ENCODE measurements around the gene C11orf16.
"Not testable (repeated sequence)": the region's sequence is repeated elsewhere in the genome, so short reads cannot be mapped to it uniquely, and the experiment has no call there.

Gene C11orf16, protein sequence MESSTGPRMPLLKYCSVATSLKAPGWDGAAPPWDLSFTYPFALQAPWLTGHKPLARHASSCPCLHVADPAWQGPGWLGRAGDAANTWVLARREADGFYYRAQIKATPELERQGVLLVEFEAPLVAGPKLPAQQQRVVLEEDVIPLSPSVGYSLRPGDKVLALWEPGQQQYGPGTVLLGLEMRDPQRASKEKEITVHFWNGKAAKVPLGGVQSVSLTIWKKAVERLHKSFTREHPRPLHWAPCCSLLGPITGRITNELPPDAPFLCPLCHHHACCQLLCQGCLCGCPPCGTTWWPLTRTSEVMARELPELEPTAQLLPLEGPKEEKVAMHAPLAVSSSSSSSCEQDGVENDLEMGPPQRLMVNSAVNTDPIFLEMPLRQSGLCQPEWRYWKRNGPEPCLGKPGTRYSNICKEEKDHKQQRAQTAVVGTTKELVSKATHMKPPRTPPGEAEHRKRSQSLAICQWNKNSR

DNA sequence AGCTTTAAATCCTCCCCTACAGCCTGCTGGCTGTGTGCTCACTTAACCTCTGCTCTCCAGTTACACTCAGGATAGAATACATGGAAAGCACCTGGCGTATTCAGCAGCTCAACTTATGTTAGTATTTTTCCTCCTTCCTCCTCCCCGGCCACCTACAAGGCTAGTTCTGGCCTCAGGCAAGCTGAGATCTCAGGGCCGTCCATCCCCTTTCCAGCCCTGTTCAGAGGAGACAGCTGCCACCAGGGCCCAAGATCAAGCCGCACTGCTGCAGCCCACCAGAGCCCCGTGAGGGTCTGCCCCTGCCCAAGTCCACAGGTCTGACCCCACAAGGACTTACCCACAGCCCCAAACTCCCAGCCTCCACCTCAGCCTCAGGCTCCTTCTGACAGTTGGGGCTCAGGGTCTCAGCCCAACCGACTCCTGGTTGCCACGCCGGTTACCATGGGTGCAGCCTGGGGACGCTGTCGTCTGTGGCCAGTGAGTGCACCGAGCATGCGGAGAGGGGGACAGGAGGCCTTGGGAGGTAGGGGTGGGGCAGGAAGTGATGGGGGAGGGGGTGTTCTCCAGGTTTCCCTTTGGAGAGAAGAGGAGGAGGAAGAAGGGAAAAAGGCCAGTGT, at the start of gene C11orf16:
Gene C11orf16, minus strand, starts transcription at position 384 of the 617 bp plus-strand sequence. CDS start 639 bp downstream, outside the sequence.
- no peak for DNase-seq

DNA sequence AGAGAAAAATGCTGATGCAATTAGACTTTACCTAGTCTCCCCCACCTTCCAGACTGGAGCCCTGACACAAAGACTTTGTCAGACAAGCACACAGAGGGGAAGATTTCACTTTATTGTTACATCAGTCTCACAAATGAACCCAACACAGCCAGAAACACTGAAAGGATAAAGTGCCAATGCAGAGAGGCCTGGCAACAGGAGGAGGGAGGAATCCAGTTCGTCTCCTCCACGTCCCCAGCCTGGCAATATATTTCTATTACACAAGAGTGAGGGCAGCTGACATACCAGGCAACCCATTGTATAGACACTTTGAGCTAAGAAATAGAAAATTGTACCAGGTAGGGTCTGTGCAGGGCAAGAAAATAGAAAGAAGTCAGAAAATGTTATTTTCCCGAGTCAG, 47.7 kb upstream of the C11orf16 start:
- DNase-seq: no peak

DNA sequence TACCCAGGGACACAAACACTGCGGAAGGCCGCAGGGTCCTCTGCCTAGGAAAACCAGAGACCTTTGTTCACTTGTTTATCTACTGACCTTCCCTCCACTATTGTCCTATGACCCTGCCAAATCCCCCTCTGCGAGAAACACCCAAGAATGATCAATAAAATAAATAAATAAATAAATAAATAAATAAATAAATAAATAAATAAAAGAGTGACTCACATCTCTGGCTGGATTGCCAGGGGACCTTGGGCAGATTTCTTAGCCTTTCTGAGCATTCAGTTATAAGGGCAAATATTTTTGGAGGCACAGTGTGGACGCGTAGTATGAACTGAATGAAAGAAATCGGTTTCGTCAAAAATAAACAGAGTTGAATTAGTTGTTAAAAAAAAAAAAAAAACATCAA, 46.6 kb upstream of the C11orf16 start:
- DNase-seq: not testable (repeated sequence)

DNA sequence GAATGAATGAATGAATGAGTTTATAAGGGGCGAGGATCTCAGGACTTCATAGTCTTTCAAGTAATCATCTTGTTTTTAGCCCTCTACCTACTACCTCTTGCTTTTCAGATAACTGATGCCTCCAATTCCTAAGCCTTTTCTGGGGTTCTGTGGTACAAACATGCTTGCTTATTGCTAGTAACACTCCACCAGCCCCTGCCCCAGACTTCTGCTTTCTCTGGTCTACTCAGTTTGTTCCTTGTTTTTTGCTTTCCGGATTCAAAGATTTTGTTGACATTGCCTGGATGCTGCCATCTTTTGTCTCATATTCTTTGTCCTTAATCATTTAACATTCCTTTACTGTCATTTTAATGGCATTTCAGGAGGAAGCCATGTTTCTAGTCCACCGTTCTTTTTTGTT, 40.4 kb upstream of the C11orf16 start:
- DNase-seq: no peak

DNA sequence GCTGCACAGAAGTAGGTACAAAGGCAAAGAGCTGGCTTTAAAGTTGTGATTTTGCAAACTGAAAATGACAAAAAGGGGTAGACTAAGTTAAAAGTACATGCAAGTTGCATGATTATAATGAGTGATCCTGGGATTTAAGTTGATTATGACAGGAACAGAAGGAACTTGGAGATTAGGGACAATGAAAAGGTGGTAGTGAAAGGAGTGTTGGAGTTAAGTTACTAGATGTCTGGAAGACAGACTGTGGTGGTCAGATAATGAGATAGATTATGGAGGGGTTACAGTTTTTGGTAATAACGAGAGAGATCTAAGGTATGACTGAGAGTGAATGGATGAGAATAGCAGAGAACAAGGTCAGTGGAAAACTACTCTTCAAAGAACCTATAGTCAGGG, 39.2 kb upstream of the C11orf16 start:
- no peak for DNase-seq

DNA sequence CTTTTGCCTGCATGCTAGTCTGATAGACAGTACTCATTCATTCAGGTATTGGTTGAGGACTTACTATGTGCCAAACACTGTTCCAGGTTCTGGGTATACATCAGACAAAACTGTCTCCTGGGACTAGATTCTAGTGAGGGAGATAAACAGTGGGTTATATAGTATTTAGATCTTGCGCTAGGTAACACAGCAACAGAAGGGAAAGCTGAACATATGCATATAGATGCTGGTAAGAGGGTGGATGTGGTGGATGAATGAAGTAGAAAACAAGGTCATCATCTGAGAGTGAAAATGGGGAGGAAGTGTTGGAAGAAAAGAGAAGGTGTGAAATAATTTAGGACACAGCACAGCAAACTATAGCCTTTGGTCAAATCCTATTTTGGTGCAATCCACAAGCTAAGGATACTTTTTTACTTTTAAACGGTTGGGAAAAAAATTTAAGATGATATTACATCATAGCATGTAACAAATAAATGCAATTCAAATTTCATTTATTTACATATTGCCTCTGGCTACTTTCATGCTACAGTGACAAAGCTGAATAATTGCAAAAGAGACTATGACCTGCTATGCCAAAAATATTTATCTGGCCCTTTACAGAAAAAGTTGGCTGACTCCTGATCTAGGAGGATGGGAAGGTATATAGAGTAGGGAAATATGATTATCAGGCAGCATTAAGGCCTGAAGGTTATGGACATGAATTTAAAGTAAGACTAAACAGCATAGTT, 38.6 kb upstream of the C11orf16 start:
- DNase-seq: no peak

DNA sequence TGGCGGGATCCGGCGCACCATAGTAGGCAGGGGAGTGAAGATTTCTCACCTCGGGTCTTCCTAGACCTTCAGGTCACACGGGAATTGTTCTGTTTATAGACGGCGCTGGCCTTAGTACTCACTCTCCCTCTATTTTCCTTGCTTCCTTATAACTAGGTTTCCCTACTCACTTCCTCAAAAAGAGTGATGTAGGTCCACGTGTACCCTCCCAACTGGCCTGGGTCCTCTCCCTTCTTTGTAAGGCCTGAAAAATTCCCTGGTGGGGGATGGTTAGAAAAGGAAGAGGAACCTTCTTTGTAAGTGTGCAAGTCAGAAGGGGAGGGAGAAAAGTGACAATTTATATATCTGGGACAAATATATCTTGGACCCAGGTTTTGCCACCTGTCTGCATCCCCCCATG, 34.4 kb upstream of the C11orf16 start:
- DNase-seq: no peak

DNA sequence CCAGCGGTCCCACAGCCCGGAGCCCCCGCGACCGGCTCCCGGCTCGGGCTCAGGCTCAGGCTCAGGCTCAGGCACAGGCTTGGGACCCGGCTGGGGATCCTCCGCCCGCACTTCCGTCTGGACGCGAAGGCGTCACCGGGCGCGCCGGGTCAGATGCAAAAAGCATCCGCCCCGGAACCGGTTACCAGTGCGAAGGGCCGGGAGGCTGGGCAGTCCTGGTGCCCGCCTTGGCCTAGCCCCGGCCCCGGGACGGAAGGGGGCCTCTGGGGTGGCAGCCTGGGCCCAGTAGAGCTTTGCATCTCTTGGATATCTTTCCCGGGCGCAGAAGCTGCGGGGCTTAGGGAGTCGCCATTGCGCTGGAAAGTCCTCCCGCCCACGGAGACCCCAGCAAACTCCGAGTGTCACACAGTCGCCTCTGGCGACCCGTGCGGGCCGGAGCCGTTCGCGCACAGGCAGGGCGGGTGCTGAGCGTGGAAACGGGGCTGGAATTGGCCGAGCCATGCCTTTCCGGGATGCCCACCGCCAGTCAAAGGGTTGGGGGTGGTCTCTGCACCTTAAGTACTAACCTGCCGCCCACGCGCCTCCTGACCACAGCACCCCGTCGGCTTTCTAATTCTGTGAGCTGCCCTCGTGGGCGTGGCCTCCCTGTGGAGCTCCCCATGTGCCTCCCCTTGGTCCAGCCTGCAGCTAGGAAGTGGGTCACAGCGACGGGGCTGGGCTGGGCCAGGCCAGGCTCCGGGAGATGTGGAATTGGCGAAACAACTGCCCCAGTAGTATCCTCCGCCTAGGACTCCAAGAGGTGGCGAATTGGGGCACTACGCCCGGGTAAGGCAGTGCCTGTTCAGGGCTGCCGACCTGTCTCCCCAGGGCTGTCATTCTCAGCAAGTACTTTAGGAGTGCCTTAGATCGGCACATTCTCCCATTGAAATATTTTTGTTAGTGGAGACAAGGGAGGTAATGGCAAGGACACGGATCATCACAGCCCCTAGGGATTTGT, 31.9 kb upstream of the C11orf16 start, which contains the start of gene TMEM9B:
Gene TMEM9B, minus strand, starts transcription at position 119 of the 997 bp plus-strand sequence. CDS start 129 bp downstream, outside the sequence.
- DNase-seq: peak; percentile 68

DNA sequence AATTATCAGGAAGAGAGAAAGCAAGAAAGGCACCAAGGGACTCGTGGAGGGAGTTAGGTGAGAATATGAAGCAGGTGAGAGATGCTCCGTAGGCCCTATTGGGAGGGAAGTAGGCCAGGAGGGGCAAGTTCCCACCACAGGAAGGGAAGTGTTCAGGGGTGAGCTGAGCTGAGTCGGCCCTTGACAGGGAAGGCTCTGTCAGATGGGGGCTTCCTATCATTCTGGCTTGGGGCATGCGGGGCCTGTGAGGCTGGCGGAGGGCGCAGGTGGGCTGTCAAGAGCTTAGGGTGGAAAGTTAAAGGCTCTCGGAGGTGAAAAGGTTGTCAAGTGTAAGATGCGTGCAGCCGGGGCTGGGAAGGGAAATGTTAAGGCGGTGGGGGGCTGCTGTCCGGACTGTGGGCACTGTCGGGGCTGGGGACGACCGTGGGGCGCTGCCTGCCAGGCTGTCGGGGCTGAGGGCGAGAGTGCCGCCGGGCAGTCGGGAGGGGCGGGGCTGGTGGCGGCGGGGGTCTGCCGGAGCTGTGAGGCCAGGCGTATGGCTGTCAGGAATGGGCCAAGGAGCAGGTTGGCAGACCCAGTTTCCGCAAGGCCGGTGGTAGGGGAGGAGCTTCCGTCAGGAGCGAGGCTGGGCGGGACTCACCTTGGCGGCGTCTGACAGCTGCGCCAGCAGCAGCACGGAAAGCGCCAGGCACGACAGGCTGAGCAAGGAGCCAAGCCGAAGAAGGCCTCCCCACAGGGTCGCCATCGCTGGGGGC, 31.0 kb upstream of the C11orf16 start:
- DNase-seq: peak; percentile 75

DNA sequence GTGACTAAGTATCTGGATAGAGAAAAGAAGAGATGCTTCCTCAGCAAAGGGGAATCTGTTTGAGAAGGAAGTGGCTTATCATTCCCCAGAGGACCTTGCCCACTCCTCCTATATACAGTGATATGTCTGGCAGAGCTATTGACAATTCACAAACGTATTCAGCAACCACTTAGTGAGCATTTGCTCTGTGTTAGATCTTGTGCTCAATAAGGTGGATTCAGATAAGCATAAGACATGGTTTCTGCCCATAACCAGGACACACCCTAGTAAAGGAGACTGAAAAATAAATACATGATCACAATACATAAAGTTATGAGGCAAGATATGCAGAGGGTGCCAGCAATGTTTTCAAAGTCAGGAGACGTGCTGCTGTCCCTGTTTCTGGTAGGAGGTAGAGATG, 30.1 kb upstream of the C11orf16 start:
- DNase-seq: no peak

DNA sequence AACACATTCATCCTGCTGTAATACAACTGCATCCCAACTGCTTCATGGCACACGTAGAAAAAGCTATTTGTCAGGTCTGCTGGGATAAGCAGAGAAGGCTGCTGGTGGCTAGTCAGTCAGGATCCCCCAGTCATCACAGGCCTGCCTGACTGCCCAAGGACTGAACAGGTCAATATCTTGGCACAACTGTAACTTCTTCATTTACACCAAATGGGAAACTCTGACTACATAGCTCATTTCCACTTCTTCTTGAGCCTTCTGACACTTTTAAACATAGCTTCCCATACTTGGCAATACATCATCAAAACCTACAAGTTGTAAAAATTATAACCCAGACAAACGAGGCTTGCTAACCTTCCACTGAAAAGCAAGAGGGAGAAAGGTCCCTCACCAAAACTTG, 28.7 kb upstream of the C11orf16 start:
- no peak for DNase-seq

DNA sequence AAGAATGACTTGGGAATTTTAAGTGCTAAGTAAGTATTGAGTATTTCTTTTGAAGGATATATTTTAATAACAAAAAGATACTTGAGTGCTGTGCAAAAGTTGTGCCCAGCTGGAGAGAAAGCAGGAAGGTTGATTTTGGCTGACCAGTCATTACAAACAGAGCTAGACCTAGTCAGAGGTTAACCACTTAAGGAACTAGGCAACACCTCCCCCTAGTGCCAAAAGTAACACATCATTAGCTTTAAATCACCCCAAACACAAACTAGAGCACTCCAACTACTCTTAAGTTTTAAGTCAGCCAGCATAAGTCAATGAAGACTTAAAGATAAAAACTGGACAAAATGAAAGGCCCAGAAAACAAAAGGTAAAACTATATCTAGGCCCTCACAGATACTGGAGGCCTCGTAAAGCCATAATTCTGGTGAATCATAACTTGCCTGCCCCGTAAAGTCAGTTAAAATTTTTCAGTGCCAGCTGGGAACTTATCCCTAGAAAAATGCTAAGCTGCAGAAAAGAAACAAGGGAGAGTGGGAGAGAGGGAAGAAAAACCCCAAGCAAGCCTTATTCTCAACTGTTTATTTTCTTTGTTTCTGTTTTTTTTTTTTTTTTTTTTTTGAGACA, 26.9 kb upstream of the C11orf16 start:
- DNase-seq: no peak

DNA sequence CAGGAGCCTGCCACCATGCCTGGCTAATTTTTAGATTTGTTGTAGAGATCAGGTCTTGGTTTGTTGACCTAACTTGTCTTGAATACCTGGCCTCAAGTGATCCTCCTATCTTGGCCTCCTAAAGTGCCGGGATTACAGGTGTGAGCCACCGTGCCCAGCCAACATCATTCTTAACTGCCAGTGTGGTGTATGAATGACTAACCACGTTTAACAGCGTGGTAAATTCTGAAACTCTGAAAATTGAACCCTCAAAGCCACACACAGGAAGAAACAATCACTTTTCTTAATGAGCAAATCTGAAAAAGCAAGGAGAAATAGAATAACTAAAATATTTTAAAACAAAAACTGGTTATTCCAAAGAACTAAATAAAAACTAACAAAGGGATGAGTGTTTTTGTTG, 24.1 kb upstream of the C11orf16 start:
- DNase-seq: no peak

DNA sequence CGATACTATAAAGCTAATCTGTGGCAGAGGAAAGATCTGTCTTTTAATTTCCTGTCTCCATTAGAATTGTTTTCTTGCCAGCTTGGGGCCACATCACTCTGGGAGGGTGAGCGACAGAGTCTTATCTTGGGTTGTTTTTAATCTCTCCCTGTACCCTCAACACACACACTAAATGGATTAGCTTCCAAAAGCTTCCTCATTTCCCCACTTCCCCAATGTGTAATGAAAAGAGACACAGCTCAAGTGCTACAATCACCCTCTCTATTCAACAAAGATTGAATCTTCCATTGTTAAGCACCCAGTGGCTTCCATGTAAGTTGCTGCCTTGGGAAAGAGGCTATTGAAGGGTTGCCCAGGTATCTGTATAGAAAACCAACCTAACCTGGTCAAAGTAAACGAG, 16.1 kb upstream of the C11orf16 start:
- DNase-seq: no peak

DNA sequence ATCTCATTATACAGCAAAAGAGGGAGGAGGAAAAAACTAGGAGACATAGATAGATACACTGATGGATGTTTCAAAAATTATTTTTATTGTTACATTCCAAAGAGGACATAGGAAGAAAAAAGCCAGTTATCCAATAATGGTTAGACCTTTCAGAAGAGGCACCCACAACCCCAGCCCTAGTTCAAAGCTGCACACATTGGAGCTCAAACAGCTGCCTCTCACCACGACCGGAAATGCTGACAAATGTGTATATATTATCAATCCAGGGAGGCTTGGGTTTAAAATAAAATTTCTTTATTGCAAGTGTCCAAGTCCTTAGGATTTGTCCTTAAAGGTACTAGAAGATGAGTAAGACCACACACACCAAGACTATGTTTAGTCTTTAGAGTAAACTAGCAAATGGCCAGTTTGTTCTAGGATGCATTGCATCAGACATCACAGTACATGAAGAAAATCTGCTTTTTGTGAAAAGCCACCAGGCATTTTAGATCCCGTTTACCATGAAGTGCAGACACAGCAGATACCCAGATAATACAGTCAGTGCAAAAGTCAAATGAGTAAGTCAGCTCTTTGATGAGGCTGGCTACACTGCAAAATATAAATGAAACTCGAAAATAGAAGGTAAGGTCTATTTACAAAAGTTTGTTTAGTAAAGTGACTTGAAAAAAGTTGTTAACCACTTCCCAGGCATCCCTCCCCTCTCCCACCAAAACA, 14.6 kb upstream of the C11orf16 start:
- no peak for DNase-seq

DNA sequence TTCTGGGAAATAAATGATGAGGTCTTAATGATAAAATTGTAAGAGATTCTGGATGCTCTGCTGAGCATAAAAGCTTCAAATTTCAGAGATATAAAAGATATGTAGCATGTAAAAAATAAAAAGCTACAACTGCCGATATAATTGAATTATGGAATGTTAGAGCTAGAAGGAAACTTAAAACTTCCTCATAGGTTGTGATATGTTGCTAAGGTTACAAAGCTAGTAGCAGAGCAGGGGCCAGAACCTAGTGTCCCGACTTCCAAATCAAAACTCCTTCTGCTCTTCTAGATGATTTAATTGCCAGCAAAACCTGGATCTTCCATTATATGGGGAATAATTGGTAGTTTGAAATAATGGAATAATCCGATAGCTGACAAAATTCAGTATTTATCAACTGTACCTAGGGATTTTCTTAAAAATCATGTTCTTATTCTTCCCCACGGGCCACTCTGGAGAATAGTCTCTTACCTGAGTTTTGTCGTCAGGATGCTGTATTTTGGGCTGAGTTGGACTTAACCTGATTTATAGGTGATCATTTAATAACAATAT, 9.8 kb upstream of the C11orf16 start, which contains the start of gene ASCL3:
Gene ASCL3, minus strand, starts transcription at position 499 of the 549 bp plus-strand sequence. CDS start 4,855 bp downstream, outside the sequence.
- DNase-seq: no peak

DNA sequence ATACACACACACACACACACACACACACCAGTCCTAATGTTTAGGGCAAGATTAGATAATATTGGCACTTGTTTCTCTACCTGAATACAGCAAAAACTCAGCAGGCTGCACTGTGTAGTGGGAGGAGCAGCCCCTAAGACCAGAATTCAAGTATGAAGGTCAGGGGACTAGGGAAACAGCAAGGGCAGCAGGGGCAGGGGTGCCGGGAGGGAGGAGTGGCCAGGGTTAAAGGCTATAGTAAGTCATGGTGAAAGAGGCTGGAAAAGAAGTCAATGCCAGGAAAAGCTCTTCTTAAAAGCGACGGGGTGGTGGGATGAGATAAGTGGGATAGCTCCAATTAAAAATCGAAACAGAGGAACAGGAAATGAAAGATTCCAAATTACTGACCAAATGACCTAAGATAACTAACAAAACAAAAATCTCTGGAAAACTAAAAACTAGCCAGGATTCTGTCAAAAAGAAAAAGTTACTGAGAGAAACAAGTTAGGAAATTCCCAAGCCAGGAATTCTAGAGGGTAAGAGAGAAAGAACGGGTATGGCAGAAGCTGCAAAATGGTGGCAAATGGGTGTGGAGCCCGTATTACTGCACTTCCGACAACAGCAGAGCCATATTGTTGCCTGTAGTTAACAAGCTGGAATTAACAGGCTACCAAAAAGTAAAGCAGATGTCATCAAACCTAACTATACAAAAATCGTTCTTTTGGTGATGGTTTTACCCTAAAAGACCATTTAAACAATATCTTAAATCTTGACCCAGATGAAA, 8.8 kb upstream of the C11orf16 start:
- DNase-seq: no peak

DNA sequence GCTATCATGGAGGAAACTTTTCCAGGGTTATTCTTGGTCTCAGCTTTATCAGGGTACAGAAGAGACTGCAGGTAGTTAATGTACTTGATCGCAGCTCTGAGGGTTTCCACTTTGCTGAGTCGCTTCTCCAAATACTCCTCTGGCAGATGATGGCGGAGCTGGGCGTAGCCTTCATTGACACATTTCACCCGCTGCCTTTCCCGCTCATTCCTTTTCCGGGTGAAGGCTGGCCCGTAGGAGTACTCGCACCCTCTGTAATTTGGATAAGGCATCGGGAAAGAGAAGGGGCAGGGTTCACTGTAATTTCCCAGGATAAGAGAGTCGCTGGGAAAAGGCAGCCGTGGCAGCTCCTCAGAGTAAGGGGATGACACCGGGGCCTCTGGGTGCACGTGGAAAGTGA, 4.9 kb upstream of the C11orf16 start:
- DNase-seq: no peak

DNA sequence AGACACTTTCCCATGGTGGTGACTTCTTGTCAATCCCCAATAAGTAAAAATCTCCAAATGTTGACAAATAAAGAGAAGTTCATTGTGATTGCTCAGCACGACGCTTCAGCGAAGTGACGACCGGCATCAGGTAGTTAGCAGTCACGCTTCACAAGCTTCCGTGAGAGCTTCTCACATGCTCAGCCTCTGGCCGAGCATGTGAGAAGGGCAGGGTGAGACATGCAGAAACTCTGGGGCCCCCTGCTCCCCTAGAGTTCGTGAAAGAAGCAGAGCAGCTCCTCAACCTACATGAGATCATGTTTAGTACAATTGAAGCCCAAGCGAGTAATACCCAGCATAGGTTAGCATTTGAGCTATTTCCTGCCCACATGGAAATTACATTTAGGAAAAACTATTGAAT, 4.4 kb upstream of the C11orf16 start:
- DNase-seq: no peak

Measured in activated CD4-positive, alpha-beta T cell treated with anti-CD3 and anti-CD28 coated beads, Interleukin-2, amount 50 U/mL, for 1 hour (primary cell).